ENCODE data around the gene INPP5J.
"Not testable (repeated sequence)": the region's sequence is repeated elsewhere in the genome, so short reads cannot be mapped to it uniquely, and the experiment has no call there.

The INPP5J gene

GRCh38 chr22:31151872-31152271 lies 29.1 kb downstream of the INPP5J start:
- no peaks in the 10 kb centered on the region for H3K4me1 ChIP-seq (ENCODE audit: control insufficient read depth, insufficient read depth, low read length, poor library complexity, severe bottlenecking)
- H3K36me3 ChIP-seq (ENCODE audit: control insufficient read depth, insufficient read depth, low read length), result no peaks in the 10 kb centered on the region
- 92% methylated on average over 2 of the region's 2 CpGs; no CpG with 5 or more reads in 1 of the 2 experiments for WGBS, 2 experiments (ENCODE audit: insufficient coverage in 2 of 2)
- H3K27ac ChIP-seq (ENCODE audit: low read depth, low read length, severe bottlenecking), result no peak overlapping the region
- H3K4me3 ChIP-seq (ENCODE audit: extremely low read depth, insufficient read depth, low read length, poor library complexity, severe bottlenecking), result no peak overlapping the region
- H3K9me3 ChIP-seq (ENCODE audit: control insufficient read depth, low read length), result peaks cover 8% of the 10 kb centered on the region

- no peak overlapping the region for H3K27ac ChIP-seq (ENCODE audit: low read depth, low read length, severe bottlenecking)
- no peaks in the 10 kb centered on the region for H3K4me1 ChIP-seq (ENCODE audit: control insufficient read depth, insufficient read depth, low read length, poor library complexity, severe bottlenecking)
- H3K9me3 ChIP-seq (ENCODE audit: control insufficient read depth, low read length), result no peaks in the 10 kb centered on the region
- H3K4me3 ChIP-seq (ENCODE audit: extremely low read depth, insufficient read depth, low read length, poor library complexity, severe bottlenecking), result no peak overlapping the region
- H3K36me3 ChIP-seq (ENCODE audit: control insufficient read depth, insufficient read depth, low read length), result no peaks in the 10 kb centered on the region
- WGBS, 2 experiments (ENCODE audit: insufficient coverage in 2 of 2), result 76 to 87% methylated on average over 3 of the region's 3 CpGs
Observed at GRCh38 chr22:31153357-31153756, 30.6 kb downstream of the INPP5J start.

- no peak overlapping the region for H3K27ac ChIP-seq (ENCODE audit: low read depth, low read length, severe bottlenecking)
- H3K4me3 ChIP-seq (ENCODE audit: extremely low read depth, insufficient read depth, low read length, poor library complexity, severe bottlenecking), result no peak overlapping the region
- H3K9me3 ChIP-seq (ENCODE audit: control insufficient read depth, low read length), result no peaks in the 10 kb centered on the region
- 83 to 100% methylated on average over 1 of the region's 1 CpG for WGBS, 2 experiments (ENCODE audit: insufficient coverage in 2 of 2)
- H3K36me3 ChIP-seq (ENCODE audit: control insufficient read depth, insufficient read depth, low read length), result no peaks in the 10 kb centered on the region
- H3K4me1 ChIP-seq (ENCODE audit: control insufficient read depth, insufficient read depth, low read length, poor library complexity, severe bottlenecking), result no peaks in the 10 kb centered on the region
Observed at GRCh38 chr22:31154975-31155374, 32.2 kb downstream of the INPP5J start.

- Histone ChIP-seq H3K4me3 (ENCODE audit: extremely low read depth, insufficient read depth, low read length, poor library complexity, severe bottlenecking) (no peak overlapping the region), H3K9me3 (ENCODE audit: control insufficient read depth, low read length) (no peaks in the 10 kb centered on the region), H3K27ac (ENCODE audit: low read depth, low read length, severe bottlenecking) (no peak overlapping the region), H3K36me3 (ENCODE audit: control insufficient read depth, insufficient read depth, low read length) (no peaks in the 10 kb centered on the region), H3K4me1 (ENCODE audit: control insufficient read depth, insufficient read depth, low read length, poor library complexity, severe bottlenecking) (no peaks in the 10 kb centered on the region)
- 30% methylated on average over 2 of the region's 3 CpGs; no CpG with 5 or more reads in 1 of the 2 experiments for WGBS, 2 experiments (ENCODE audit: insufficient coverage in 2 of 2)
Observed at GRCh38 chr22:31155422-31155821, 32.7 kb downstream of the INPP5J start.

- H3K4me3 ChIP-seq (ENCODE audit: extremely low read depth, insufficient read depth, low read length, poor library complexity, severe bottlenecking), result peak overlapping the region; percentile 82
- H3K27ac ChIP-seq (ENCODE audit: low read depth, low read length, severe bottlenecking), result no peak overlapping the region
- no peaks in the 10 kb centered on the region for H3K4me1 ChIP-seq (ENCODE audit: control insufficient read depth, insufficient read depth, low read length, poor library complexity, severe bottlenecking)
- 5 to 9% methylated on average over 24 to 25 of the region's 32 CpGs for WGBS, 2 experiments (ENCODE audit: insufficient coverage in 2 of 2)
- H3K36me3 ChIP-seq (ENCODE audit: control insufficient read depth, insufficient read depth, low read length), result peaks cover 15% of the 10 kb centered on the region
- no peaks in the 10 kb centered on the region for H3K9me3 ChIP-seq (ENCODE audit: control insufficient read depth, low read length)
Observed at GRCh38 chr22:31160328-31160978, 37.7 kb downstream of the INPP5J start.

GRCh38 chr22:31161386-31161785 lies 38.6 kb downstream of the INPP5J start:
- H3K4me3 ChIP-seq (ENCODE audit: extremely low read depth, insufficient read depth, low read length, poor library complexity, severe bottlenecking), result peak overlapping the region; percentile 82
- H3K9me3 ChIP-seq (ENCODE audit: control insufficient read depth, low read length), result no peaks in the 10 kb centered on the region
- no peak overlapping the region for H3K27ac ChIP-seq (ENCODE audit: low read depth, low read length, severe bottlenecking)
- peaks cover 24% of the 10 kb centered on the region for H3K36me3 ChIP-seq (ENCODE audit: control insufficient read depth, insufficient read depth, low read length)
- no peaks in the 10 kb centered on the region for H3K4me1 ChIP-seq (ENCODE audit: control insufficient read depth, insufficient read depth, low read length, poor library complexity, severe bottlenecking)

GRCh38 chr22:31162015-31162765 lies 39.4 kb downstream of the INPP5J start:
- 93 to 100% methylated on average over 4 of the region's 5 CpGs for WGBS, 2 experiments (ENCODE audit: insufficient coverage in 2 of 2)
- Histone ChIP-seq H3K4me3 (ENCODE audit: extremely low read depth, insufficient read depth, low read length, poor library complexity, severe bottlenecking) (no peak overlapping the region), H3K27ac (ENCODE audit: low read depth, low read length, severe bottlenecking) (no peak overlapping the region), H3K4me1 (ENCODE audit: control insufficient read depth, insufficient read depth, low read length, poor library complexity, severe bottlenecking) (no peaks in the 10 kb centered on the region), H3K9me3 (ENCODE audit: control insufficient read depth, low read length) (no peaks in the 10 kb centered on the region), H3K36me3 (ENCODE audit: control insufficient read depth, insufficient read depth, low read length) (peaks cover 31% of the 10 kb centered on the region)

GRCh38 chr22:31170971-31171370 lies 48.2 kb downstream of the INPP5J start:
- Histone ChIP-seq H3K4me1 (ENCODE audit: control insufficient read depth, insufficient read depth, low read length, poor library complexity, severe bottlenecking) (peaks cover 18% of the 10 kb centered on the region), H3K9me3 (ENCODE audit: control insufficient read depth, low read length) (no peaks in the 10 kb centered on the region), H3K4me3 (ENCODE audit: extremely low read depth, insufficient read depth, low read length, poor library complexity, severe bottlenecking) (no peak overlapping the region), H3K36me3 (ENCODE audit: control insufficient read depth, insufficient read depth, low read length) (peaks cover 33% of the 10 kb centered on the region), H3K27ac (ENCODE audit: low read depth, low read length, severe bottlenecking) (no peak overlapping the region)
- WGBS, 2 experiments (ENCODE audit: insufficient coverage in 2 of 2), result 97 to 100% methylated on average over 3 of the region's 4 CpGs

- H3K36me3 ChIP-seq (ENCODE audit: control insufficient read depth, insufficient read depth, low read length), result peaks cover 32% of the 10 kb centered on the region
- not testable (repeated sequence) for H3K9me3 ChIP-seq (ENCODE audit: control insufficient read depth, low read length); H3K27ac ChIP-seq (ENCODE audit: low read depth, low read length, severe bottlenecking); H3K4me3 ChIP-seq (ENCODE audit: extremely low read depth, insufficient read depth, low read length, poor library complexity, severe bottlenecking)
- peaks cover 18% of the 10 kb centered on the region for H3K4me1 ChIP-seq (ENCODE audit: control insufficient read depth, insufficient read depth, low read length, poor library complexity, severe bottlenecking)
- no CpG with 5 or more reads among the region's 9 CpGs for WGBS, 2 experiments (ENCODE audit: insufficient coverage in 2 of 2)
Observed at GRCh38 chr22:31171734-31172133, 49.0 kb downstream of the INPP5J start.

- Histone ChIP-seq H3K27ac (ENCODE audit: low read depth, low read length, severe bottlenecking) (peak overlapping the region; percentile 76), H3K36me3 (ENCODE audit: control insufficient read depth, insufficient read depth, low read length) (peaks cover 29% of the 10 kb centered on the region), H3K4me3 (ENCODE audit: extremely low read depth, insufficient read depth, low read length, poor library complexity, severe bottlenecking) (no peak overlapping the region), H3K4me1 (ENCODE audit: control insufficient read depth, insufficient read depth, low read length, poor library complexity, severe bottlenecking) (peaks cover 18% of the 10 kb centered on the region), H3K9me3 (ENCODE audit: control insufficient read depth, low read length) (no peaks in the 10 kb centered on the region)
- 80 to 100% methylated on average over 1 to 3 of the region's 5 CpGs for WGBS, 2 experiments (ENCODE audit: insufficient coverage in 2 of 2)
Observed at GRCh38 chr22:31173386-31174145, 50.8 kb downstream of the INPP5J start.
